Measurements from ENCODE around the gene CAPS2. TPM values are rescaled to one million over a fixed set of nuclear protein-coding genes. Genes with fewer than 3 reads are reported as not detected.

Gene CAPS2
- total and polyA plus RNA-seq, 9 donors, result 7.5 to 27.9 (median 16.3) TPM

DNA sequence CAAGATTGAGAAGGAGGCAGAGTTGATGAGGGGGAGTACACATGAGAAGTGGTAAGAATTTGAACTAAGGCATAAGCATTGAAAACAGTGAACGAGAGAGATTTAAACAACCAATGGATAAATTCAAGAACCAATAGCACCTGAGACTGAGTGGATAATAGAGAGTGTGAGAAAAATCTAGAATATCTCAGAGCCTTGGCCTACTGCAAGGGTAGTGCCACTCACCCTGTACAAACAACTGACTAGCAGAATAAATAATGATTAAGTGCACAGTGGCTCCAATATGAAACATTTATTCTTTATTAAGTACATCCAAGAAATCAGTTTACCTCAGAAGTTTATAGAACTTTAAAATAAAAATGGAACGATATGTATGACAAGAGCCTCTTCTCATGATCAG lies 54.4 kb downstream of the CAPS2 start:
- 62 to 69% (median 66%) methylated on average over 2 of the region's 2 CpGs for WGBS, 3 donors
- H3K27me3 ChIP-seq, result no peaks in the 10 kb centered on the region
- H3K36me3 ChIP-seq, result no peaks in the 10 kb centered on the region
- H3K9me3 ChIP-seq, result no peaks in the 10 kb centered on the region
- TF ChIP-seq POLR2A (IDR thresholded peaks at IDR 0.05) (no peak), EP300 (IDR thresholded peaks at IDR 0.05) (no peak)
- TF ChIP-seq, protein P1, sequence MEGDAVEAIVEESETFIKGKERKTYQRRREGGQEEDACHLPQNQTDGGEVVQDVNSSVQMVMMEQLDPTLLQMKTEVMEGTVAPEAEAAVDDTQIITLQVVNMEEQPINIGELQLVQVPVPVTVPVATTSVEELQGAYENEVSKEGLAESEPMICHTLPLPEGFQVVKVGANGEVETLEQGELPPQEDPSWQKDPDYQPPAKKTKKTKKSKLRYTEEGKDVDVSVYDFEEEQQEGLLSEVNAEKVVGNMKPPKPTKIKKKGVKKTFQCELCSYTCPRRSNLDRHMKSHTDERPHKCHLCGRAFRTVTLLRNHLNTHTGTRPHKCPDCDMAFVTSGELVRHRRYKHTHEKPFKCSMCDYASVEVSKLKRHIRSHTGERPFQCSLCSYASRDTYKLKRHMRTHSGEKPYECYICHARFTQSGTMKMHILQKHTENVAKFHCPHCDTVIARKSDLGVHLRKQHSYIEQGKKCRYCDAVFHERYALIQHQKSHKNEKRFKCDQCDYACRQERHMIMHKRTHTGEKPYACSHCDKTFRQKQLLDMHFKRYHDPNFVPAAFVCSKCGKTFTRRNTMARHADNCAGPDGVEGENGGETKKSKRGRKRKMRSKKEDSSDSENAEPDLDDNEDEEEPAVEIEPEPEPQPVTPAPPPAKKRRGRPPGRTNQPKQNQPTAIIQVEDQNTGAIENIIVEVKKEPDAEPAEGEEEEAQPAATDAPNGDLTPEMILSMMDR (IDR thresholded peaks at IDR 0.05), result no peak
- no peaks in the 10 kb centered on the region for H3K4me1 ChIP-seq (ENCODE audit: insufficient read depth)
- intact Hi-C loops (cut with DNase I), result no loop called here
- H3K27ac ChIP-seq, result no peak overlapping the region
- no peak overlapping the region for H3K4me3 ChIP-seq
- no peak for DNase-seq

DNA sequence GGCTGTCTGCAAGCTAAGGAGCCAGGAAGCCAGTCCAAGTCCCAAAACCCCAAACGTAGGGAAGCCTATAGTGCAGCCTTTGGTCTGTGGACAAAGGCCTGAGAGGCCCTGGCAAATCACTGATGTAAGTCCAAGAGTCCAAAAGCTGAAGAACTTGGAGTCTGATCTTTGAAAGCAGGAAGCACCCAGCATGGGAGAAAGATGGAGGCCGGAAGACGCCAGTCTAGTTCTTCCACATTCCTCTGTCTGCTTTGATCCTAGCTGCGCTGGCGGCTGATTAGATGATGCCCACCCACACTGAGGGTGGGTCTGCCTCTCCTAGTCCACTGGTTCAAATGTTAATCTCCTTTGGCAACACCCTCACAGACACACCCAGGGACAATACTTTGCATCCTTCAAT lies 58.5 kb downstream of the CAPS2 start:
- WGBS, 3 donors, result 83 to 87% (median 85%) methylated on average over 5 of the region's 5 CpGs
- no peaks in the 10 kb centered on the region for H3K36me3 ChIP-seq
- no peaks in the 10 kb centered on the region for H3K9me3 ChIP-seq
- no peak for DNase-seq
- H3K4me1 ChIP-seq (ENCODE audit: insufficient read depth), result no peaks in the 10 kb centered on the region
- no peak overlapping the region for H3K4me3 ChIP-seq
- intact Hi-C loops (cut with DNase I), result no loop called here
- no peak for TF ChIP-seq EP300 (IDR thresholded peaks at IDR 0.05)
- TF ChIP-seq, protein P1 (IDR thresholded peaks at IDR 0.05), result no peak
- TF ChIP-seq POLR2A (IDR thresholded peaks at IDR 0.05), result no peak
- H3K27ac ChIP-seq, result no peak overlapping the region
- no peaks in the 10 kb centered on the region for H3K27me3 ChIP-seq

DNA sequence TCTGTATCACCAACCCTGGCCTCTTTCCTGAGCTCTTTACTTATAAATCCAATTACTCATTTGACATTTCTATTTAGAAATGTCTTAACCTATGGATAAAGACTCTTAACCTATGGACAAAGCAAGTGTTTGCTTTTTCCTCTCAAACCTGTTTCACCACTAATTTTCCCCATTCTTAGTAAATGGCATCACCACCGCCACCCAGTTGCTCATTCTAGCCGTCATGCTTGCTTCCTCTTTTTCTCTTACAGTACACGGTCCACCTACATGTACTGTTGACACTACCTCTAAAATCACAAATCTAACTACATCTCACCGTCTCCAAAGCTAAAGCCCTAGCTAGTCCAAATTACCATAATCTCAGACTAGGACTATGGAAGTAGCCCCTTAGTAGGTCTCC lies 60.0 kb downstream of the CAPS2 start:
- 90 to 94% (median 92%) methylated on average over 4 of the region's 4 CpGs for WGBS, 3 donors
- intact Hi-C loops (cut with DNase I), result no loop called here
- H3K27ac ChIP-seq, result no peak overlapping the region

DNA sequence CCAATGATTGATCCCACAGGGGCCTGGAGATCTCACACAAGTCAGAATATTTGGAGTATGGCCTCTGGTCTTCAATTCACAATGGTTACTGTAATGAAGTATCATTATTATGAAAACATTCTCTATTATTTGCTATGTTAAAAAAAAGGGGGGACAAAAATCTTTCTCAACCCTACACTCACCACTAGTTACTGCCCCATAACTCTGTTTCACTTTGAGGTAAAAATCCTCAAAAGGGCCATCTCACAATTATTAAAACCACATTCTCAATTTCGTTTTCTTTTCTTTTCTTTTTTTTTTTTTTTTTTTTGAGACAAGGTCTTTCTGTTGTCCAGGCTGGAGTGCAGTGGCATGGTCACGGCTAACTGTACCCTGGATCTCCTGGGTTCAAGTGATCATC lies 60.9 kb downstream of the CAPS2 start:
- 62 to 68% (median 67%) methylated on average over 2 of the region's 2 CpGs for WGBS, 3 donors
- H3K27ac ChIP-seq, result no peak overlapping the region
- no peaks in the 10 kb centered on the region for H3K36me3 ChIP-seq
- intact Hi-C loops (cut with DNase I), result no loop called here
- no peak overlapping the region for H3K4me3 ChIP-seq
- DNase-seq, result no peak
- no peaks in the 10 kb centered on the region for H3K4me1 ChIP-seq (ENCODE audit: insufficient read depth)
- H3K27me3 ChIP-seq, result no peaks in the 10 kb centered on the region
- TF ChIP-seq POLR2A (IDR thresholded peaks at IDR 0.05) (no peak), EP300 (IDR thresholded peaks at IDR 0.05) (no peak)
- TF ChIP-seq, protein P1 (IDR thresholded peaks at IDR 0.05), result no peak
- no peaks in the 10 kb centered on the region for H3K9me3 ChIP-seq

More for the DNA sequence above, 60.0 kb downstream of the CAPS2 start:
- no peaks in the 10 kb centered on the region for H3K36me3 ChIP-seq
- no peaks in the 10 kb centered on the region for H3K27me3 ChIP-seq
- no peaks in the 10 kb centered on the region for H3K4me1 ChIP-seq (ENCODE audit: insufficient read depth)
- TF ChIP-seq EP300 (IDR thresholded peaks at IDR 0.05) (no peak), POLR2A (IDR thresholded peaks at IDR 0.05) (no peak)
- TF ChIP-seq, protein P1 (IDR thresholded peaks at IDR 0.05), result no peak
- DNase-seq, result no peak
- H3K9me3 ChIP-seq, result no peaks in the 10 kb centered on the region
- H3K4me3 ChIP-seq, result no peak overlapping the region
